NCI-H1436 (cell line): ENCODE data around the gene SNX14.
"Not testable (repeated sequence)": the region's sequence is repeated elsewhere in the genome, so short reads cannot be mapped to it uniquely, and the experiment has no call there.

Experiments used
- DNase-seq: peaks from one replicate; lab custom pipeline; 2025; lab: John Stamatoyannopoulos, UW

SNX14 gene

GRCh38 chr6:85582832-85583231 lies 10.8 kb downstream of the SNX14 start:
- not testable (repeated sequence) for DNase-seq

- DNase-seq = no peak
Measured at GRCh38 chr6:85581572-85581971, 12.1 kb downstream of the SNX14 start.

- DNase-seq = no peak
Measured at GRCh38 chr6:85580878-85581267, 12.8 kb downstream of the SNX14 start.

- DNase-seq = no peak
Measured at GRCh38 chr6:85580118-85580877, 13.4 kb downstream of the SNX14 start.

- no peak for DNase-seq
Measured at GRCh38 chr6:85579581-85579980, 14.1 kb downstream of the SNX14 start.

- DNase-seq = no peak
Measured at GRCh38 chr6:85576476-85576875, 17.2 kb downstream of the SNX14 start.

GRCh38 chr6:85574932-85575598 lies 18.6 kb downstream of the SNX14 start:
- DNase-seq = no peak

- DNase-seq = no peak
Measured at GRCh38 chr6:85569323-85569722, 24.3 kb downstream of the SNX14 start.

GRCh38 chr6:85568411-85568810 lies 25.2 kb downstream of the SNX14 start:
- no peak for DNase-seq

GRCh38 chr6:85565736-85566135 lies 27.9 kb downstream of the SNX14 start:
- DNase-seq = no peak

GRCh38 chr6:85564223-85564622 lies 29.4 kb downstream of the SNX14 start:
- DNase-seq = not testable (repeated sequence)

GRCh38 chr6:85561750-85562357 lies 31.8 kb downstream of the SNX14 start:
- no peak for DNase-seq

GRCh38 chr6:85556992-85557668 lies 36.5 kb downstream of the SNX14 start:
- DNase-seq = no peak

GRCh38 chr6:85552652-85553051 lies 41.0 kb downstream of the SNX14 start:
- DNase-seq = no peak

- DNase-seq = no peak
Measured at GRCh38 chr6:85551264-85551663, 42.4 kb downstream of the SNX14 start.

GRCh38 chr6:85547719-85548118 lies 45.9 kb downstream of the SNX14 start:
- DNase-seq = no peak

GRCh38 chr6:85544776-85545175 lies 48.9 kb downstream of the SNX14 start:
- DNase-seq = no peak

- no peak for DNase-seq
Measured at GRCh38 chr6:85537055-85537494, 56.6 kb downstream of the SNX14 start.

- DNase-seq = not testable (repeated sequence)
Measured at GRCh38 chr6:85524281-85524680, 69.4 kb downstream of the SNX14 start.

- no peak for DNase-seq
Measured at GRCh38 chr6:85516168-85516567, 77.5 kb downstream of the SNX14 start.

GRCh38 chr6:85506441-85507093 lies 87.1 kb downstream of the SNX14 start:
- no peak for DNase-seq
